Measurements from ENCODE around the gene KRTAP10-9.
"Not testable (repeated sequence)": the region's sequence is repeated elsewhere in the genome, so short reads cannot be mapped to it uniquely, and the experiment has no call there.

The KRTAP10-9 gene

GRCh38 chr21:44594406-44594916, 32.4 kb upstream of the KRTAP10-9 start:
- TF ChIP-seq CTCF (IDR thresholded peaks at IDR 0.05; ENCODE audit: unreplicated experiment in 3 of 3): no peak
- Mint-ChIP-seq H3K36me3 (ENCODE audit: low read depth) (no peaks in the 10 kb centered on the region), H3K27ac (no peak overlapping the region), H3K4me1 (peaks cover 11% of the 10 kb centered on the region), H3K27me3 (ENCODE audit: low read depth) (peaks cover 17% of the 10 kb centered on the region), H3K9me3 (peaks cover 5% of the 10 kb centered on the region), H3K4me3 (no peak overlapping the region)

GRCh38 chr21:44595524-44595923, 31.4 kb upstream of the KRTAP10-9 start:
- Mint-ChIP-seq H3K36me3 (ENCODE audit: low read depth) (no peaks in the 10 kb centered on the region), H3K9me3 (peaks cover 5% of the 10 kb centered on the region), H3K27ac (no peak overlapping the region), H3K4me1 (peaks cover 11% of the 10 kb centered on the region), H3K4me3 (no peak overlapping the region), H3K27me3 (ENCODE audit: low read depth) (peaks cover 20% of the 10 kb centered on the region)
- TF ChIP-seq CTCF (IDR thresholded peaks at IDR 0.05; ENCODE audit: unreplicated experiment in 3 of 3): no peak

- H3K4me3 Mint-ChIP-seq: no peak overlapping the region
- H3K36me3 Mint-ChIP-seq (ENCODE audit: low read depth): no peaks in the 10 kb centered on the region
- H3K4me1 Mint-ChIP-seq: peaks cover 11% of the 10 kb centered on the region
- H3K9me3 Mint-ChIP-seq: peaks cover 5% of the 10 kb centered on the region
- H3K27ac Mint-ChIP-seq: no peak overlapping the region
- TF ChIP-seq CTCF (IDR thresholded peaks at IDR 0.05; ENCODE audit: unreplicated experiment in 3 of 3): no peak
- peaks cover 20% of the 10 kb centered on the region for H3K27me3 Mint-ChIP-seq (ENCODE audit: low read depth)
Observed at GRCh38 chr21:44596068-44596725, 30.7 kb upstream of the KRTAP10-9 start.

GRCh38 chr21:44598061-44598460, 28.8 kb upstream of the KRTAP10-9 start:
- Mint-ChIP-seq H3K4me1 (peaks cover 11% of the 10 kb centered on the region), H3K27ac (no peak overlapping the region), H3K36me3 (ENCODE audit: low read depth) (no peaks in the 10 kb centered on the region), H3K4me3 (no peak overlapping the region), H3K9me3 (peaks cover 5% of the 10 kb centered on the region), H3K27me3 (ENCODE audit: low read depth) (peaks cover 13% of the 10 kb centered on the region)
- no peak for TF ChIP-seq CTCF (IDR thresholded peaks at IDR 0.05; ENCODE audit: unreplicated experiment in 3 of 3)

- Mint-ChIP-seq H3K36me3 (ENCODE audit: low read depth) (no peaks in the 10 kb centered on the region), H3K27ac (no peak overlapping the region), H3K4me1 (no peaks in the 10 kb centered on the region), H3K4me3 (no peak overlapping the region), H3K9me3 (peaks cover 8% of the 10 kb centered on the region), H3K27me3 (ENCODE audit: low read depth) (peaks cover 9% of the 10 kb centered on the region)
- TF ChIP-seq CTCF (IDR thresholded peaks at IDR 0.05; ENCODE audit: unreplicated experiment in 3 of 3): no peak
Observed at GRCh38 chr21:44599264-44600029, 27.4 kb upstream of the KRTAP10-9 start.

- not testable (repeated sequence) for H3K27ac Mint-ChIP-seq; H3K36me3 Mint-ChIP-seq (ENCODE audit: low read depth); H3K27me3 Mint-ChIP-seq (ENCODE audit: low read depth); H3K4me3 Mint-ChIP-seq; H3K4me1 Mint-ChIP-seq
- H3K9me3 Mint-ChIP-seq: peaks cover 11% of the 10 kb centered on the region
Observed at GRCh38 chr21:44600118-44600978, 26.5 kb upstream of the KRTAP10-9 start, which contains the start of gene KRTAP10-7. Gene KRTAP10-7, plus strand, starts transcription at chr21:44600597. Its CDS starts 25 bp downstream, at chr21:44600622.

GRCh38 chr21:44601091-44601490, 25.8 kb upstream of the KRTAP10-9 start:
- H3K27me3 Mint-ChIP-seq (ENCODE audit: low read depth); H3K27ac Mint-ChIP-seq; H3K36me3 Mint-ChIP-seq (ENCODE audit: low read depth); H3K4me1 Mint-ChIP-seq; H3K4me3 Mint-ChIP-seq: not testable (repeated sequence)
- peaks cover 11% of the 10 kb centered on the region for H3K9me3 Mint-ChIP-seq
